K562 (cell line): ENCODE results near the gene NMNAT3. TPM values are rescaled to one million over a fixed set of nuclear protein-coding genes. Genes with fewer than 3 reads are reported as not detected.

Experiments
- ATAC-seq: fragments of 200-7000 bp; cut with Tn5 transposase; 3 replicates; pipeline ENCODE4 v1.9.1; 2020; ENCODE audit warnings: moderate library complexity
- BruUV-seq: library from RNA; stranded (reverse); fragments of 400-500 nt; replicated peaks from 2 replicates; lab custom pipeline; 2021; lab: Mats Ljungman, UMichigan
- CTCF ChIA-PET: fragments of 300-600 bp; formaldehyde crosslinking; extraction: SDS; loops from one replicate; lab custom pipeline; 2021; ENCODE audit warnings: low intra/inter-chr PET ratio; lab: Yijun Ruan, JAX
- POLR2A ChIA-PET: fragments of 300-600, 350-650 bp; sonication (Branson Sonifier 250); formaldehyde crosslinking; extraction: SDS; loops from one replicate; lab custom pipeline; 2021; ENCODE audit warnings: antibody characterized with exemption, inconsistent platforms; lab: Yijun Ruan, JAX
- DNase-seq, 4 experiments: peaks; one replicate each; pipeline versions ENCODE4 v3.0.0 to v3.0.0-alpha.2; 2011 to 2018; ENCODE audit warnings: low spot score in 3 of 4, mixed read lengths in 3 of 4; ENCODE audit errors: extremely low read depth in 1 of 4
- FAIRE-seq: peaks from 2 replicates; lab custom pipeline; 2011; peaks lifted over from hg19 to GRCh38; lab: Jason Lieb, UNC
- H2AFZ ChIP-seq: 2 replicates; pipeline ENCODE4 v1.6.0; 2011; ENCODE audit warnings: low read depth, low read length, control low read depth, inconsistent platforms
- H3K27ac ChIP-seq: fragments of 200-600 bp; 3 replicates; pipeline ENCODE4 v1.8.0; 2011; ENCODE audit warnings: low read depth, mild to moderate bottlenecking, control low read depth, inconsistent platforms, low read length, moderate library complexity, mixed read lengths; ENCODE audit errors: extremely low read depth
- H3K27me3 ChIP-seq, 2 experiments: fragments of 300-600 bp in 1 of 2; 2 replicates in 1 of 2; 3 replicates in 1 of 2; pipeline versions ENCODE4 v1.6.0 to v1.8.0; 2011; ENCODE audit warnings: inconsistent platforms in 2 of 2, low read length in 2 of 2, mild to moderate bottlenecking in 1 of 2, mixed read lengths in 1 of 2, moderate library complexity in 1 of 2; ENCODE audit not compliant: control insufficient read depth in 2 of 2, insufficient read depth in 2 of 2
- H3K36me3 ChIP-seq: fragments of 300-600 bp; 3 replicates; pipeline ENCODE4 v1.8.0; 2011; ENCODE audit warnings: mild to moderate bottlenecking, low read length, inconsistent platforms; ENCODE audit not compliant: control insufficient read depth, insufficient read depth
- H3K4me1 ChIP-seq, 2 experiments: fragments of 200-600 bp in 1 of 2; replicated peaks in 1 of 2; 2 replicates in 1 of 2; 3 replicates in 1 of 2; pipeline versions ENCODE4 v1.5.1 to v1.8.0; 2011; ENCODE audit warnings: inconsistent platforms in 2 of 2, low read length in 2 of 2, mild to moderate bottlenecking in 1 of 2, mixed read lengths in 1 of 2, moderate library complexity in 1 of 2; ENCODE audit not compliant: control insufficient read depth in 2 of 2, insufficient read depth in 2 of 2
- H3K4me2 ChIP-seq: 2 replicates; pipeline ENCODE4 v1.6.1; 2011; ENCODE audit warnings: low read length, control low read depth, inconsistent platforms, mixed read lengths; ENCODE audit not compliant: insufficient read depth
- H3K4me3 ChIP-seq: fragments of 200-600 bp; sonication (generic), shearing (Covaris generic); 2 replicates; pipeline ENCODE4 v1.5.1; 2016; ENCODE audit warnings: control low read depth, inconsistent platforms
- H3K79me2 ChIP-seq: fragments of 200-600 bp; 3 replicates; pipeline ENCODE4 v1.8.0; 2011; ENCODE audit warnings: low read length, inconsistent platforms; ENCODE audit not compliant: control insufficient read depth, insufficient read depth
- H3K9ac ChIP-seq, 2 experiments: 2 replicates each; pipeline versions ENCODE4 v1.6.0 to v1.6.1; 2011; ENCODE audit warnings: low read depth in 2 of 2, low read length in 2 of 2, control low read depth in 1 of 2, inconsistent platforms in 1 of 2, mild to moderate bottlenecking in 1 of 2, mixed read lengths in 1 of 2; ENCODE audit not compliant: insufficient read depth in 1 of 2
- H3K9me1 ChIP-seq: one replicate; pipeline ENCODE4 v1.6.0; 2011; ENCODE audit warnings: inconsistent platforms, mild to moderate bottlenecking, low read length, moderate library complexity; ENCODE audit not compliant: control insufficient read depth, insufficient read depth
- H3K9me3 ChIP-seq: replicated peaks from 2 replicates; pipeline ENCODE4 v1.5.1; 2011; ENCODE audit warnings: low read depth, low read length, inconsistent platforms; ENCODE audit not compliant: control insufficient read depth, insufficient read depth
- H4K20me1 ChIP-seq: replicated peaks from 2 replicates; pipeline ENCODE4 v1.6.1; 2011; ENCODE audit warnings: low read length, inconsistent platforms, mixed read lengths; ENCODE audit not compliant: control insufficient read depth, insufficient read depth
- ARHGAP35 ChIP-seq: fragments of 450-650 bp; IDR thresholded peaks from 2 replicates; pipeline ENCODE4 v1.6.1; 2018; ENCODE audit not compliant: partially characterized antibody
- CHD1 ChIP-seq: fragments of 200-600 bp; sonication (generic); IDR thresholded peaks from one replicate; pipeline ENCODE4 v1.6.1; 2012; ENCODE audit warnings: mild to moderate bottlenecking, moderate library complexity, low read length, inconsistent platforms
- MTA3 ChIP-seq: fragments of 450-650 bp; formaldehyde crosslinking; IDR thresholded peaks from 2 replicates; pipeline ENCODE4 v1.6.1; 2017; ENCODE audit warnings: mild to moderate bottlenecking, borderline replicate concordance
- STAT5B ChIP-seq: fragments of 250-450 bp; sonication (Bioruptor Pico); IDR thresholded peaks from 2 replicates; pipeline ENCODE4 v1.8.0; 2021; ENCODE audit warnings: mild to moderate bottlenecking, inconsistent platforms
- ZNF212 ChIP-seq: fragments of 450-650 bp; formaldehyde crosslinking; IDR thresholded peaks from 2 replicates; pipeline ENCODE4 v1.4.0; 2020; ENCODE audit warnings: mild to moderate bottlenecking
- ZNF347 ChIP-seq: fragments of 450-650 bp; formaldehyde crosslinking; IDR thresholded peaks from 2 replicates; pipeline ENCODE4 v1.4.0; 2020; ENCODE audit warnings: low read depth, mild to moderate bottlenecking, moderate library complexity
- ZNF431 ChIP-seq: sonication (generic); formaldehyde crosslinking; IDR thresholded peaks from 2 replicates; pipeline ENCODE4 v1.8.0; 2022; ENCODE audit warnings: mild to moderate bottlenecking, missing genetic modification reagents
- ZNF695 ChIP-seq: fragments of 450-650 bp; formaldehyde crosslinking; IDR thresholded peaks from 2 replicates; pipeline ENCODE4 v1.4.0; 2020; ENCODE audit warnings: mild to moderate bottlenecking, moderate library complexity
- WGBS: fragments of 100-300 bp; shearing (Covaris generic); methylation state at CpG from one replicate; pipeline ENCODE4 v1.1.6; 2016; ENCODE audit warnings: low coverage, mixed read lengths; ENCODE audit not compliant: insufficient coverage; ENCODE audit errors: missing lambda C conversion rate; 5-methylcytosine and 5-hydroxymethylcytosine counted together
- in situ Hi-C: fragments of 300-500 bp; cut with MboI; formaldehyde crosslinking; loops from 4 replicates; pipeline ENCODE4 v1.15.0; 2018; ENCODE audit warnings: inconsistent platforms, mixed read lengths
- intact Hi-C: fragments of 100-400 bp; cut with micrococcal nuclease; formaldehyde crosslinking; loops from 2 replicates; pipeline ENCODE4 v1.14.2; 2022
- polyA plus RNA-seq, 8 experiments: library from polyadenylated mRNA; depleted of rRNA in 4 of 8; stranded (reverse) in 5 of 8; unstranded in 3 of 8; fragments of >200 nt; fragmentation: Nextera tagmentation in 2 of 8; fragmentation: Illumina TruSeq in 1 of 8; extraction: Ambion mirVana in 2 of 8; extraction: Trizol in 1 of 8; gene quantifications; 2 replicates each; pipeline versions ENCODE4 v1.2.1 to v1.2.3, GENCODE V29; 2011 to 2014; ENCODE audit warnings: inconsistent platforms in 1 of 8, missing spikeins in 1 of 8
- total RNA-seq, 7 experiments: library from RNA; depleted of rRNA in 6 of 7; stranded (reverse); fragments of >200 nt in 6 of 7; fragmentation: Illumina TruSeq in 2 of 7; extraction: Trizol in 2 of 7; gene quantifications; 2 replicates each; pipeline versions ENCODE4 v1.2.1 to v1.2.3, GENCODE V29; 2011 to 2021; ENCODE audit warnings: low replicate concordance in 1 of 7
- TF ChIP-seq, protein P1 (sequence below): fragments of 250-450 bp; sonication (Bioruptor Pico); IDR thresholded peaks from 2 replicates; pipeline ENCODE4 v1.4.0; 2020; ENCODE audit warnings: mild to moderate bottlenecking

Gene NMNAT3
- total and polyA plus RNA-seq, 9 of the 15 experiments (the other 6 are each of a cell fraction or from before 2014, with no cell fraction given), result 2.3 to 12.5 (median 6.6) TPM

DNA sequence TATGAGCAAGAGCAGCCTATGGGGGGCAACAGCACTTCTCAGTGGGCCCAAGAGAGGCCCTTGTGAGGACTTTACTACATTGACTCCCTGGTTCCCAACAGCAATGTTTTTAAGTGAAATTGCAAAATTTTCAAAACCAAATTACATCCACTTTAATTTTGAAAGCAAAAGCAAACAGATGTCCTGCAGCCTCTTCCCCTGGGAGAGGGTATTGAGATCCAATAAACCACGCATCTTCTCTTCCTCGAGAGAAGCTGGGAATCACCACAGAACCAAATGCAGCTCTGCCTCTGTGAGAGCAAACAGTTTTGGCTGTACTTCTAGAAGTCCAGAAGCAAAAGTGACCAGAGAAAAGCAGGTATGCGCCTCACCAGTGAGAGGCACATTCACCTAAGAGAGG lies 25.2 kb downstream of the NMNAT3 start (continued):
- TF ChIP-seq, protein P1, sequence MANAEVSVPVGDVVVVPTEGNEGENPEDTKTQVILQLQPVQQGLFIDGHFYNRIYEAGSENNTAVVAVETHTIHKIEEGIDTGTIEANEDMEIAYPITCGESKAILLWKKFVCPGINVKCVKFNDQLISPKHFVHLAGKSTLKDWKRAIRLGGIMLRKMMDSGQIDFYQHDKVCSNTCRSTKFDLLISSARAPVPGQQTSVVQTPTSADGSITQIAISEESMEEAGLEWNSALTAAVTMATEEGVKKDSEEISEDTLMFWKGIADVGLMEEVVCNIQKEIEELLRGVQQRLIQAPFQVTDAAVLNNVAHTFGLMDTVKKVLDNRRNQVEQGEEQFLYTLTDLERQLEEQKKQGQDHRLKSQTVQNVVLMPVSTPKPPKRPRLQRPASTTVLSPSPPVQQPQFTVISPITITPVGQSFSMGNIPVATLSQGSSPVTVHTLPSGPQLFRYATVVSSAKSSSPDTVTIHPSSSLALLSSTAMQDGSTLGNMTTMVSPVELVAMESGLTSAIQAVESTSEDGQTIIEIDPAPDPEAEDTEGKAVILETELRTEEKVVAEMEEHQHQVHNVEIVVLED (CRISPR knock-in tag), result no peak
- TF ChIP-seq MTA3, result no peak
- no peak for TF ChIP-seq ZNF695
- TF ChIP-seq ARHGAP35, result no peak
- TF ChIP-seq ZNF212 (CRISPR knock-in tag), result no peak
- no peak for TF ChIP-seq STAT5B (CRISPR knock-in tag)

DNA sequence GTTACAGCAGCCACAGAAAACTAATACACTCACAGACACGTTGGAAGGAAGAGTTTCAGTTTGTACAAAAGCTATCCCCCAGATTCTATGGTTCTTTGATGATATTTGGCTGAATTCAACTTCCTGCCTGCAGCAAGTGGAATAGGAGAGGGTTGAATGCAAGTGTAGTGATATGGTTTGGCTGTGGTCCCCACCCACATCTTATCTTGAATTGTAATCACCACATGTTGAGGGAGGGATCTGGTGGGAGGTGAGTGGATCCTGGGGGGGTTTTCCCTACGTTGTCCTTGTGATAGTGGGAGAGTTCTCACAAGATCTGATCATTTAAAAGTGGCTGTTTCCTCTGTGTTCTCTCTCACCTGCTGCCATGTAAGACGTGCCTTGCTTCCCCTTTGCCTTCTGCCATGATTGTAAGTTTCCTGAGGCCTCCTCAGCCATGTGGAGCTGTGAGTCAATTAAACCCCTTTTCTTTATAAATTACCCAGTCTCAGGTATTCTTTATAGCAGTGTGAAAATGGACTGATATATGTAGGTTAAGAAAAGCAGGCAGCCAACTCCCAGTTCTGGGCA lies 29.8 kb downstream of the NMNAT3 start:
- ChIA-PET POLR2A (no interaction called here), CTCF (no interaction called here)
- H3K9me3 ChIP-seq, result no peaks in the 10 kb centered on the region; the same call in 1 of the 2 replicates
- WGBS, result 3% methylated on average over 3 of the region's 3 CpGs
- H3K4me3 ChIP-seq, result no peak overlapping the region
- H3K9ac ChIP-seq, result no peak overlapping the region
- H3K9me1 ChIP-seq, result no peaks in the 10 kb centered on the region
- no peak overlapping the region for H2AFZ ChIP-seq
- TF ChIP-seq ZNF347 (CRISPR knock-in tag), result no peak
- peak; percentile 94 for TF ChIP-seq ZNF431 (CRISPR knock-in tag)
- TF ChIP-seq CHD1, result no peak
- intact Hi-C loops (no loop called here), in situ Hi-C loops (no loop called here)
- FAIRE-seq (no peak), DNase-seq (no peak), ATAC-seq (no peak)
- no peak overlapping the region for H3K27ac ChIP-seq
- H3K4me1 ChIP-seq, result no peaks in the 10 kb centered on the region
- H3K4me2 ChIP-seq, result no peak overlapping the region
- H3K27me3 ChIP-seq, result no peaks in the 10 kb centered on the region; a peak in 2 of 5 replicates
- no TSS peak for BruUV-seq
- H3K36me3 ChIP-seq, result no peaks in the 10 kb centered on the region
- H4K20me1 ChIP-seq, result no peaks in the 10 kb centered on the region
- H3K79me2 ChIP-seq, result no peaks in the 10 kb centered on the region
